ENCODE results near the gene GP1BB. TPM values are rescaled to one million over a fixed set of nuclear protein-coding genes. Genes with fewer than 3 reads are reported as not detected.

GP1BB gene
- total and polyA plus RNA-seq, 2 donors (not counting 3 experiments of a cell fraction or from before 2014, with no cell fraction given) = 1.7 to 6.2 TPM

DNA sequence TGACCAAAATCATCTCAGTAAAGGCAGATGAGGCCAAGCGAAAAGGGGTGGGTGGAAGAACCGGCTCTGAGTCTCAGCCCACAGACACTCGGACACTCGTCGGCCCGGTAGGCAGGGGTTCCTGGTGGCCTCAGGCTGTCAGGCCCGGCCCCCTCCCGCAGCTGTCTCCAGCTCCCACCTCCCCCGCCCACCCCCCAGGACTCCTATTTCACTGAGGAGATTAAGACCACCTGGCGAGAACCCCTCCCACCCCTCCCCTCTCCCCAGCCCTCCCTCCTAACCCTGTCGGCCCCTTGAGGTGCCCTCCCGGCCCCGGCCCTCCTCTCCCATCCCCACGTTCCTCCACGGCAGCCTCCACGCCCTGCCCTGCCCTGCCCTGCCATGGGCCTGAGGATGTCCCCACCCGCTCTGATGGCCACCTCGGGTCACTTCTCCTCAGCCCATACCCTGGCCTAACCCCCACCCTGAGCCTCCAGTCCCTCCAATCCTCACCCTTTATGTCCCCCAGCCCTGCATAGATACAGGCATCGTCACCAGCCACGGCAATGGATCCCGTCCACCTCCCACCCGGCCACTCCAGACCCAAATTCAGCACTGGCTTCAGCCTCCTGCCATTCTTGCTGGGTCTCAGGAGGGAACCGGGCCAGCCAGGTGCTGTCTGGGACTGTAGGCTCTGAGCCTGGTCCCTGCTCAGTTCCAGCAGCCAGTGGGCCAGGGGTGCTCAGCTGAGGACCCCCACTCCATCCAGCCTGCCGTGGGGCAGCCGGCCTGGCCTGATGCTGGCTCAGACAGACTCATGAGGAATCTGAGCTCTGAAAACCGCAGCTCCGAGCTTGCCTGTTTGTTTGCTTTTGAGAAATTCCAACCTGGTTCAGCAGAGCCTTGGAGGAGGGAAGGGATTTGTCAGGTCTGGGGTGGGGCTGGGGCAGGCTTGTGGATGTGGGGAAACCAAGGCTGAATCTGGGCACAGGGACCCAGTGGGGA lies 27.5 kb downstream of the GP1BB start:
- FAIRE-seq (no peak), DNase-seq (ENCODE audit: low read depth, low spot score) (no peak)
- no TSS peak for BruUV-seq (replicated peaks)
- Histone ChIP-seq H3K36me3 (ENCODE audit: control insufficient read depth in 2 of 2, extremely low read depth in 1 of 2, insufficient read depth in 2 of 2, low read length in 2 of 2) (no peaks in the 10 kb centered on the region), H4K20me1 (replicated peaks; ENCODE audit: control insufficient read depth, extremely low read depth, insufficient read depth, low read length) (no peaks in the 10 kb centered on the region), H3K27me3 (ENCODE audit: control insufficient read depth in 2 of 2, insufficient read depth in 2 of 2, low read length in 2 of 2) (peaks cover 14 to 21% of the 10 kb centered on the region in 2 experiments), H3K4me1 (ENCODE audit: control insufficient read depth, extremely low read depth, insufficient read depth, low read length) (peaks cover 5% of the 10 kb centered on the region), H3K4me2 (ENCODE audit: insufficient read depth, low read length) (no peak overlapping the region), H3K4me3 (replicated peaks in 1 of 3; ENCODE audit: insufficient read depth in 1 of 3, low read depth in 1 of 3, low read length in 3 of 3) (no peak overlapping the region), H3K27ac (ENCODE audit: insufficient read depth, low read depth, low read length) (no peak overlapping the region), H3K79me2 (ENCODE audit: control insufficient read depth, insufficient read depth, low read length) (no peaks in the 10 kb centered on the region), H3K9ac (replicated peaks; ENCODE audit: extremely low read depth, insufficient read depth, low read length) (no peak overlapping the region), H3K9me3 (replicated peaks; ENCODE audit: control insufficient read depth, insufficient read depth, low read length) (no peaks in the 10 kb centered on the region), H2AFZ (ENCODE audit: low read depth, low read length) (no peak overlapping the region), H3K9me1 (replicated peaks; ENCODE audit: control insufficient read depth, extremely low read depth, insufficient read depth, low read length) (no peaks in the 10 kb centered on the region)
- intact Hi-C loops (cut with micrococcal nuclease) = no loop called here
- ChIA-PET CTCF (interaction anchor here (1.2 to 3.5 kb wide), 4 partner anchors 20 to 159 kb away, joined by 3 to 20 read pairs (median 10); no protein-coding TSS in a partner anchor), POLR2A (no interaction called here)
- no peak for TF ChIP-seq GATA2 (IDR thresholded peaks at IDR 0.05; ENCODE audit: insufficient read depth, insufficient read length, low read depth, low read length)
- no peak for TF ChIP-seq JUN (IDR thresholded peaks at IDR 0.05; ENCODE audit: borderline replicate concordance, insufficient read depth, insufficient read length, low read depth)
- dilution Hi-C loops (cut with MboI; ENCODE audit: extremely low pct_ligation_motif_present, low sequenced_read_pairs) = no loop called here

DNA sequence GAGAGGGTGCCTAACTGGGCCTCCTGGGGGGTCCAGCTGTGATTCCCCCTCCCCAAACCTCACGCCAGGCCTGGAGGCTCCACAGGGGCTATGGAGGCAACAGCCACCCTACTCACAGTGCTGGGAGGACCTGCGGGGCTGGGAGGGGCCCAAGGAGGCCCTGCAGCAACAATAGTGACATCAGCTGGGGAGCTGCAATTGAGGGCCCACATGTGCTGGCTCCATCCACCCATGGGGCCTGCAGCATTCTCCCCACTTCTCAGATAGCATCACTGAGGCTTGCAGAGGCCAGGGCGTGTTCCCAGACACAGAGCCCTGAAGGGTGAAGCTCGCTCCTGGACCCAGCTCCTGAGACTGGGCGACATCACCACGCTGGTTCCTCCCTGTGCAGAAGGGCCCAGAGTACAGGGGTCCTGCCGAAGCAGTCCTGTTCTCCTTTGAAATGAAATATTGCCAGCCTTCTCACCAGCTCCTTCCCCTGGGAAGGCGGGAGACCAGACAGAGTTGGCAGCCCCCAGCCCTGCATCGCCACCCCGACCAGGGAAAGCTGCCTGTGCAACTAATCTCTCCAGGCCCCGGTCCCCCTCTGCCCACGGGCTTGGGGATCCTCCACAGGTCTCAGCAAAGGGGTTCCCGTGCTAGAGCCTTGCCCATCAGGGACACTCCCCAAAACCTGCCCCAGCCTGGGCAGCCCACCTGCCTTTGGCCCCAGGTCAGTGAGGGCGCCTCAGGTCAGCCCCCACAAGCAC lies 28.3 kb downstream of the GP1BB start:
- H3K79me2 ChIP-seq (ENCODE audit: control insufficient read depth, insufficient read depth, low read length) = no peaks in the 10 kb centered on the region
- POLR2A ChIA-PET = no interaction called here
- H3K4me2 ChIP-seq (ENCODE audit: insufficient read depth, low read length) = no peak overlapping the region
- no peak overlapping the region for H2AFZ ChIP-seq (ENCODE audit: low read depth, low read length)
- CTCF ChIA-PET = interaction anchor here (0.8 to 3.5 kb wide), 3 partner anchors 19 to 158 kb away, joined by 3 to 20 read pairs (median 3); no protein-coding TSS in a partner anchor
- TF ChIP-seq, protein P1, sequence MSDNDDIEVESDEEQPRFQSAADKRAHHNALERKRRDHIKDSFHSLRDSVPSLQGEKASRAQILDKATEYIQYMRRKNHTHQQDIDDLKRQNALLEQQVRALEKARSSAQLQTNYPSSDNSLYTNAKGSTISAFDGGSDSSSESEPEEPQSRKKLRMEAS (IDR thresholded peaks at IDR 0.05; ENCODE audit: insufficient read depth, insufficient read length) = no peak
- no peak for TF ChIP-seq EZH2 (IDR thresholded peaks at IDR 0.05; ENCODE audit: borderline replicate concordance, low read depth, low read length, severe bottlenecking)
- TF ChIP-seq POLR2A (IDR thresholded peaks at IDR 0.05; ENCODE audit: low read depth, low read length) = no peak
- no peak for TF ChIP-seq GATA2 (IDR thresholded peaks at IDR 0.05; ENCODE audit: insufficient read depth, insufficient read length, low read depth, low read length)
- no peak for TF ChIP-seq POLR2AphosphoS5 (IDR thresholded peaks at IDR 0.05; ENCODE audit: insufficient read depth, low read depth, low read length)
- no peak for TF ChIP-seq FOS (IDR thresholded peaks at IDR 0.05; ENCODE audit: borderline replicate concordance, insufficient read depth, low read length)
- no peak for TF ChIP-seq MYC (IDR thresholded peaks at IDR 0.05; ENCODE audit: low read depth, low read length)
- no peak for TF ChIP-seq JUN (IDR thresholded peaks at IDR 0.05; ENCODE audit: borderline replicate concordance, insufficient read depth, insufficient read length, low read depth)
- TF ChIP-seq, protein P2, sequence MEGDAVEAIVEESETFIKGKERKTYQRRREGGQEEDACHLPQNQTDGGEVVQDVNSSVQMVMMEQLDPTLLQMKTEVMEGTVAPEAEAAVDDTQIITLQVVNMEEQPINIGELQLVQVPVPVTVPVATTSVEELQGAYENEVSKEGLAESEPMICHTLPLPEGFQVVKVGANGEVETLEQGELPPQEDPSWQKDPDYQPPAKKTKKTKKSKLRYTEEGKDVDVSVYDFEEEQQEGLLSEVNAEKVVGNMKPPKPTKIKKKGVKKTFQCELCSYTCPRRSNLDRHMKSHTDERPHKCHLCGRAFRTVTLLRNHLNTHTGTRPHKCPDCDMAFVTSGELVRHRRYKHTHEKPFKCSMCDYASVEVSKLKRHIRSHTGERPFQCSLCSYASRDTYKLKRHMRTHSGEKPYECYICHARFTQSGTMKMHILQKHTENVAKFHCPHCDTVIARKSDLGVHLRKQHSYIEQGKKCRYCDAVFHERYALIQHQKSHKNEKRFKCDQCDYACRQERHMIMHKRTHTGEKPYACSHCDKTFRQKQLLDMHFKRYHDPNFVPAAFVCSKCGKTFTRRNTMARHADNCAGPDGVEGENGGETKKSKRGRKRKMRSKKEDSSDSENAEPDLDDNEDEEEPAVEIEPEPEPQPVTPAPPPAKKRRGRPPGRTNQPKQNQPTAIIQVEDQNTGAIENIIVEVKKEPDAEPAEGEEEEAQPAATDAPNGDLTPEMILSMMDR (IDR thresholded peaks at IDR 0.05; ENCODE audit: extremely low read depth in 1 of 2, insufficient read depth in 1 of 2, low read depth in 1 of 2, low read length in 2 of 2) = no peak
- no peaks in the 10 kb centered on the region for H3K36me3 ChIP-seq (ENCODE audit: control insufficient read depth in 2 of 2, extremely low read depth in 1 of 2, insufficient read depth in 2 of 2, low read length in 2 of 2)
- intact Hi-C loops (cut with micrococcal nuclease) (no loop called here), dilution Hi-C loops (cut with MboI; ENCODE audit: extremely low pct_ligation_motif_present, low sequenced_read_pairs) (no loop called here)
- H3K9me1 ChIP-seq (replicated peaks; ENCODE audit: control insufficient read depth, extremely low read depth, insufficient read depth, low read length) = no peaks in the 10 kb centered on the region
- FAIRE-seq = no peak
- no peak overlapping the region for H3K9ac ChIP-seq (replicated peaks; ENCODE audit: extremely low read depth, insufficient read depth, low read length)
- peaks cover 21 to 30% of the 10 kb centered on the region in 2 experiments for H3K27me3 ChIP-seq (ENCODE audit: control insufficient read depth in 2 of 2, insufficient read depth in 2 of 2, low read length in 2 of 2)
- no peak for DNase-seq (ENCODE audit: low read depth, low spot score)
- H3K9me3 ChIP-seq (replicated peaks; ENCODE audit: control insufficient read depth, insufficient read depth, low read length) = no peaks in the 10 kb centered on the region
- H3K4me3 ChIP-seq (replicated peaks in 1 of 3; ENCODE audit: insufficient read depth in 1 of 3, low read depth in 1 of 3, low read length in 3 of 3) = no peak overlapping the region
- no TSS peak for BruUV-seq (replicated peaks)
- H3K27ac ChIP-seq (ENCODE audit: insufficient read depth, low read depth, low read length) = no peak overlapping the region
- H3K4me1 ChIP-seq (ENCODE audit: control insufficient read depth, extremely low read depth, insufficient read depth, low read length) = no peaks in the 10 kb centered on the region
- H4K20me1 ChIP-seq (replicated peaks; ENCODE audit: control insufficient read depth, extremely low read depth, insufficient read depth, low read length) = no peaks in the 10 kb centered on the region

Data from endothelial cell of umbilical vein (primary cell).